Measurements from ENCODE around the gene INTS11. TPM values are rescaled to one million over a fixed set of nuclear protein-coding genes. Genes with fewer than 3 reads are reported as not detected.

Gene INTS11
- total RNA-seq (138 TPM), polyA plus RNA-seq (10 to 100 TPM; 66.2 to 74.0 (median 67.8) TPM)

- Histone ChIP-seq H3K4me3 (ENCODE audit: low read depth, low read length) (peak within 1 kb of the TSS; percentile 61), H3K27me3 (ENCODE audit: control insufficient read depth, insufficient read depth, low read length) (no peaks in the 10 kb centered on the region), H3K9me3 (ENCODE audit: control insufficient read depth in 2 of 2, low read length in 2 of 2) (no peaks in the 10 kb centered on the region), H3K27ac (ENCODE audit: insufficient read depth, low read length, poor library complexity, severe bottlenecking) (peak within 1 kb of the TSS; percentile 78), H3K4me1 (ENCODE audit: control insufficient read depth, insufficient read depth, low read length, poor library complexity, severe bottlenecking) (peaks cover 43% of the 10 kb centered on the region), H3K36me3 (ENCODE audit: control insufficient read depth, insufficient read depth, low read length) (peaks cover 11% of the 10 kb centered on the region)
- peak within 1 kb of the TSS; percentile 86 to 93 (median 92) for H3K4me3 Mint-ChIP-seq
- no peaks in the 10 kb centered on the region for H3K9me3 Mint-ChIP-seq
- H3K27me3 Mint-ChIP-seq, result no peaks in the 10 kb centered on the region
- no peaks in the 10 kb centered on the region for H3K36me3 Mint-ChIP-seq
- peak; percentile 83 to 86 for ATAC-seq (ENCODE audit: low read depth in 2 of 2)
- DNase-seq, result peak; percentile 94 to 96 (median 94)
- peak within 1 kb of the TSS; percentile 63 to 91 (median 90) for H3K27ac Mint-ChIP-seq
- H3K4me1 Mint-ChIP-seq, result peaks cover 0 to 51% (median 8%) of the 10 kb centered on the region in 4 donors
Observed at GRCh38 chr1:1324524-1325287, at the start of gene INTS11, which contains the start of gene CPTP. INTS11 (minus strand) TSS chr1:1324660; CDS start chr1:1324608, 52 bp downstream. CPTP (plus strand) TSS chr1:1324802; CDS start chr1:1326911, 2,109 bp downstream.

- Mint-ChIP-seq H3K4me1 (peaks cover 0 to 36% (median 6%) of the 10 kb centered on the region in 4 donors), H3K27ac (peak overlapping the region in 2 of 3 donors; percentile 69 to 98)
- no peak for DNase-seq
Observed at GRCh38 chr1:1373815-1374588, 49.5 kb upstream of the INTS11 start.

DNA sequence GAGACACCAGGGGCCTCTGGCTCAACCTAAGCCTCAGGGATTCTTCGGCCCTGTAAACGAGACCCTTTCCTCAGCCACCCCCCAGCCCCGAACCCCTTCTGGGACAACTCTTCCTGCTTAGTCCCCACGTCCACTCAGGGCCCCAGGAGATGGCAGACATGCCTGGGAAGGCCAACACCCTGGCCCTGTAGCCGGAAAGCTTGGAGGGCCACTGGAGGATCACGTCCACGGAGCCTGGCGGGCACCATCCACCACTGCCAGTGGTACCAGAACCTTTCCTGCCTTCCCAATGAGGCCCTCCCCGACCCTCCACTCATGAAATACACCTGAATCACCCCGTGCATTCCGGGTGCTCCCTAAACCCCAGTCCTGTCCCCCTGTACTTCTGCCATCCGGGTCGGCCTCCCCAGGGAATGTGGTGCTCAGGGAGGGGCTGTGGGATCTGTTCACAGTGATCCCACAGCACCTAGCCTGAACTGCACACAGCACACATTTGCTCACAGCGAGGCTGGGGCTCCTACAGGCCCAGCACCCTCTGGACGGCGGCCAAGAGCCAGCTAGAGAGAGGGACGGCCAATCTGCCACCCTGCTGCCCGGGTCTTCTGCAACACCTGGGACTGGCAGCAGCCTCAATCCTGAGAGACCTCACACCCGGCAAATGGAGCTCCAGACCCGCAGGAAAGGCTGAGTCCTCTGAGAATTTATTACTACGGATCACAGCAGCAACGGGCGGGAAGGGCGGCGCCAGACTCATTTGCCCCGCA, 48.8 kb upstream of the INTS11 start:
- Mint-ChIP-seq H3K4me1 (peaks cover 0 to 36% (median 6%) of the 10 kb centered on the region in 4 donors), H3K9me3 (no peaks in the 10 kb centered on the region), H3K4me3 (peak overlapping the region; percentile 33 to 95 (median 76)), H3K27ac (peak overlapping the region in 2 of 3 donors; percentile 38 to 42), H3K36me3 (no peaks in the 10 kb centered on the region), H3K27me3 (no peaks in the 10 kb centered on the region)
- Histone ChIP-seq H3K4me1 (ENCODE audit: control insufficient read depth, insufficient read depth, low read length, poor library complexity, severe bottlenecking) (peaks cover 39% of the 10 kb centered on the region), H3K4me3 (ENCODE audit: low read depth, low read length) (no peak overlapping the region), H3K36me3 (ENCODE audit: control insufficient read depth, insufficient read depth, low read length) (no peaks in the 10 kb centered on the region), H3K27ac (ENCODE audit: insufficient read depth, low read length, poor library complexity, severe bottlenecking) (peak overlapping the region; percentile 94), H3K9me3 (ENCODE audit: control insufficient read depth in 2 of 2, low read length in 2 of 2) (no peaks in the 10 kb centered on the region), H3K27me3 (ENCODE audit: control insufficient read depth, insufficient read depth, low read length) (no peaks in the 10 kb centered on the region)
- ATAC-seq (ENCODE audit: low read depth in 2 of 2) (no peak), DNase-seq (no peak)

More at GRCh38 chr1:1373815-1374588, 49.5 kb upstream of the INTS11 start:
- no peak for ATAC-seq (ENCODE audit: low read depth in 2 of 2)
- Mint-ChIP-seq H3K4me3 (peak overlapping the region; percentile 90 to 95 (median 92)), H3K36me3 (no peaks in the 10 kb centered on the region), H3K27me3 (no peaks in the 10 kb centered on the region), H3K9me3 (no peaks in the 10 kb centered on the region)
- H3K4me3 ChIP-seq (ENCODE audit: low read depth, low read length), result no peak overlapping the region
- H3K9me3 ChIP-seq (ENCODE audit: control insufficient read depth in 2 of 2, low read length in 2 of 2), result no peaks in the 10 kb centered on the region
- H3K27ac ChIP-seq (ENCODE audit: insufficient read depth, low read length, poor library complexity, severe bottlenecking), result peak overlapping the region; percentile 94
- H3K4me1 ChIP-seq (ENCODE audit: control insufficient read depth, insufficient read depth, low read length, poor library complexity, severe bottlenecking), result peaks cover 39% of the 10 kb centered on the region
- no peaks in the 10 kb centered on the region for H3K27me3 ChIP-seq (ENCODE audit: control insufficient read depth, insufficient read depth, low read length)
- H3K36me3 ChIP-seq (ENCODE audit: control insufficient read depth, insufficient read depth, low read length), result no peaks in the 10 kb centered on the region

DNA sequence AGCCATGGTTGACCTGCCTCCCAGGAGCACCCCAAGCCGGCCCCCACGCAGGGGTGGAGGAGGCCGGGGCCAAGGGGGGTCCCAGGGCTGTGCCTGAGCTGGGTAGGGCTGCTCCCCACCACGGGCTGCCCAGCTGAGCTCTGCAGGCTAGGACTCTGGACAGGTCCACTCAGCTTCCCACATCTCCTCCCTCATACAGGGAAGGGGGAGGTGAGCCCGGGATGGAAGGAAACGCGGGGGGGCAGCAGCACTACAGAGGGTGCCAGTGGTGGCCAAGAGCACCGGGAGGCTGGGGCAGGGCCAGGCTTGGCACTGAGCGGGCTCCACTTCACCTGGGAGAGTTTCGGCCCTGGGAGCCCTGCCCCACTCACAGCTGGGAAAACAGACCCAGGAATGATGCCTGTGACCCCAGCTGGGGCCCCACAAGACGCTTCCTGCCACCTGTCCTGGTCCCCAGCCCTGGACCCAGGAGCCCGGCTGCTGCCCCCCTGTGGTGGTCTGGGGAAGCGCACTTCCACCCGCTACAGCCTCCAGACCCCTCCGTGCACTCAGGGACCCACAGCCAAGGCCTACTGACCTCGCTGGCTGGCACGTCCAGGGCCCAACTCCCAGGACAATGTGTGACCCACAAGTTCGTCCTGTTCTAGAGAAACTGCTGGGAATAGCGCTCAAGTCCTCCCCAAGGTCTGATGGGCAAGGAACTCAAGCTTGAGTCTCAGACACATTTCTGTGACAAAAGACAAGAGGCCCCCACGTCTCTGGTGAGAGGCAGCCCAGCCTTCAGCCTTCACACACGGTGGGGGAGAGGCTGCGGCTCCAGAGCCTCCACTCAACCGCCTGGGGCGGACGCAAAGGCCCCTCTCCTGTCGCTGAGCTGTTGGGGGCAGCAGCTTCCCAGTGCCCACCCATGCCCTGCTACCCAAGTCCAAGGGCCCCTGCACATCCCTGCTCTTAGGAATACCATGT, 47.6 kb upstream of the INTS11 start:
- no peak overlapping the region for H3K4me3 ChIP-seq (ENCODE audit: low read depth, low read length)

GRCh38 chr1:1371364-1371745, 46.9 kb upstream of the INTS11 start:
- no peaks in the 10 kb centered on the region for H3K27me3 Mint-ChIP-seq
- H3K4me3 Mint-ChIP-seq, result peak overlapping the region; percentile 23 to 68 (median 49)
- H3K4me3 ChIP-seq (ENCODE audit: low read depth, low read length), result no peak overlapping the region
- H3K9me3 Mint-ChIP-seq, result no peaks in the 10 kb centered on the region
- ATAC-seq (ENCODE audit: low read depth in 2 of 2) (no peak), DNase-seq (peak; percentile 58 to 72 (median 62))
- peak overlapping the region in 1 of 3 donors; percentile 36 for H3K27ac Mint-ChIP-seq
- H3K4me1 ChIP-seq (ENCODE audit: control insufficient read depth, insufficient read depth, low read length, poor library complexity, severe bottlenecking), result peaks cover 39% of the 10 kb centered on the region
- peaks cover 0 to 5% of the 10 kb centered on the region in 2 experiments for H3K9me3 ChIP-seq (ENCODE audit: control insufficient read depth in 2 of 2, low read length in 2 of 2)
- peak overlapping the region; percentile 58 for H3K27ac ChIP-seq (ENCODE audit: insufficient read depth, low read length, poor library complexity, severe bottlenecking)
- H3K36me3 ChIP-seq (ENCODE audit: control insufficient read depth, insufficient read depth, low read length), result no peaks in the 10 kb centered on the region
- H3K36me3 Mint-ChIP-seq, result no peaks in the 10 kb centered on the region
- peaks cover 0 to 36% (median 6%) of the 10 kb centered on the region in 4 donors for H3K4me1 Mint-ChIP-seq
- H3K27me3 ChIP-seq (ENCODE audit: control insufficient read depth, insufficient read depth, low read length), result no peaks in the 10 kb centered on the region

More for the DNA sequence above, 47.6 kb upstream of the INTS11 start:
- peak; percentile 67 to 74 (median 74) for DNase-seq
- H3K36me3 Mint-ChIP-seq, result no peaks in the 10 kb centered on the region
- H3K27me3 ChIP-seq (ENCODE audit: control insufficient read depth, insufficient read depth, low read length), result no peaks in the 10 kb centered on the region
- H3K27ac Mint-ChIP-seq, result peak overlapping the region in 2 of 3 donors; percentile 56 to 79
- peak overlapping the region in 3 of 4 donors; percentile 75 to 84 (median 79) for H3K4me3 Mint-ChIP-seq
- H3K27ac ChIP-seq (ENCODE audit: insufficient read depth, low read length, poor library complexity, severe bottlenecking), result peak overlapping the region; percentile 58
- no peaks in the 10 kb centered on the region for H3K36me3 ChIP-seq (ENCODE audit: control insufficient read depth, insufficient read depth, low read length)
- peaks cover 0 to 4% of the 10 kb centered on the region in 2 experiments for H3K9me3 ChIP-seq (ENCODE audit: control insufficient read depth in 2 of 2, low read length in 2 of 2)
- peak; percentile 25 to 34 for ATAC-seq (ENCODE audit: low read depth in 2 of 2)
- H3K4me1 ChIP-seq (ENCODE audit: control insufficient read depth, insufficient read depth, low read length, poor library complexity, severe bottlenecking), result peaks cover 39% of the 10 kb centered on the region
- H3K9me3 Mint-ChIP-seq, result no peaks in the 10 kb centered on the region
- H3K27me3 Mint-ChIP-seq, result no peaks in the 10 kb centered on the region
- peaks cover 0 to 36% (median 6%) of the 10 kb centered on the region in 4 donors for H3K4me1 Mint-ChIP-seq

DNA sequence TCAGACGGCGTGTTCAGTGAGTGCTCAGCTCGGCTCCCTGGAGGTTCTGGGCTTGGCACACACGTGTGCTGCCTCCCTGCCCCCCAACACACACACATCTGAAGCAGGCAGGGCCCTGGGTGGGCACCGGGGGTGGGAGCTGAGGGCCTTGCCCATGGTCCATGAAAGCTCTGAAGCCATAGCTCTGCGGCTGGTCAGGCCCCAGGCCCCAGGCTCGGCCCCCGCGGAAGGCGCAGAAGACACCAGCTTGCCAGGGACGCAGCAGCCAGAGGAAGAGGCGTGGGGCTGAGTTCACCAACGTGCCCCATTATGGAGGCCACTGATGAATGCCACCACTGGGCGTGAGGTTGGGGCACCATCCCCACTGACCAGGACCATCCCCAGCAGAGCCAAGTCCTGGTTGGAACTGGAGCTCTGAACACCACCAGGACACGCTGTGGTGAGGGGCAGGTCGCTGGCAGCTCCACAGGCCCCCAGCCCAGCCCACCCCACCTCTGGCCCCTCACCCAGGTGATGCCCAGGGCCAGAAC, 46.4 kb upstream of the INTS11 start:
- no peak overlapping the region for H3K27ac Mint-ChIP-seq

More for the DNA sequence above, 46.4 kb upstream of the INTS11 start:
- no peaks in the 10 kb centered on the region for H3K36me3 ChIP-seq (ENCODE audit: control insufficient read depth, insufficient read depth, low read length)
- H3K9me3 Mint-ChIP-seq, result no peaks in the 10 kb centered on the region
- peak overlapping the region in 2 of 4 donors; percentile 23 to 68 for H3K4me3 Mint-ChIP-seq
- no peaks in the 10 kb centered on the region for H3K27me3 Mint-ChIP-seq
- H3K36me3 Mint-ChIP-seq, result no peaks in the 10 kb centered on the region
- H3K9me3 ChIP-seq (ENCODE audit: control insufficient read depth in 2 of 2, low read length in 2 of 2), result peaks cover 0 to 5% of the 10 kb centered on the region in 2 experiments
- peaks cover 36% of the 10 kb centered on the region for H3K4me1 ChIP-seq (ENCODE audit: control insufficient read depth, insufficient read depth, low read length, poor library complexity, severe bottlenecking)
- DNase-seq, result no peak
- H3K27ac ChIP-seq (ENCODE audit: insufficient read depth, low read length, poor library complexity, severe bottlenecking), result no peak overlapping the region
- ATAC-seq (ENCODE audit: low read depth in 2 of 2), result no peak
- H3K27me3 ChIP-seq (ENCODE audit: control insufficient read depth, insufficient read depth, low read length), result no peaks in the 10 kb centered on the region
- H3K4me1 Mint-ChIP-seq, result peaks cover 0 to 36% (median 6%) of the 10 kb centered on the region in 4 donors
- no peak overlapping the region for H3K4me3 ChIP-seq (ENCODE audit: low read depth, low read length)

All from CD4-positive, CD25-positive, alpha-beta regulatory T cell (primary cell).